GM23338 (cell line): Measurements from ENCODE around the gene MLLT6. TPM values are rescaled to one million over a fixed set of nuclear protein-coding genes. Genes with fewer than 3 reads are reported as not detected.

Source experiments
- ATAC-seq: fragments of 200-7000 bp; cut with Tn5 transposase; 3 replicates; pipeline ENCODE4 v1.9.1; 2020
- DNase-seq: peaks from one replicate; pipeline ENCODE4 v3.0.0-alpha.2; 2015; ENCODE audit warnings: low spot score
- H2AFZ ChIP-seq: fragments of 200-600 bp; sonication (generic); 2 replicates; pipeline ENCODE4 v1.8.0; 2016; ENCODE audit warnings: antibody characterized with exemption, mild to moderate bottlenecking, moderate library complexity
- H3F3A ChIP-seq: fragments of 200-600 bp; sonication (generic); replicated peaks from 2 replicates; pipeline ENCODE4 v1.8.0; 2017; ENCODE audit warnings: antibody characterized with exemption, mixed run types, low read depth
- H3K27ac ChIP-seq: fragments of 200-600 bp; sonication (generic); 2 replicates; pipeline ENCODE4 v1.6.1; 2016; ENCODE audit warnings: low read depth
- H3K27me3 ChIP-seq: fragments of 200-600 bp; sonication (generic); 2 replicates; pipeline ENCODE4 v1.8.0; 2016; ENCODE audit warnings: mild to moderate bottlenecking, mixed run types, moderate library complexity; ENCODE audit not compliant: insufficient read depth
- H3K36me3 ChIP-seq: fragments of 200-600 bp; sonication (generic); 2 replicates; pipeline ENCODE4 v1.8.0; 2016; ENCODE audit warnings: mild to moderate bottlenecking; ENCODE audit not compliant: insufficient read depth
- H3K4me1 ChIP-seq: fragments of 200-600 bp; sonication (generic); 2 replicates; pipeline ENCODE4 v1.8.0; 2016; ENCODE audit warnings: mild to moderate bottlenecking, moderate library complexity; ENCODE audit not compliant: insufficient read depth
- H3K4me2 ChIP-seq: fragments of 200-600 bp; sonication (generic); 2 replicates; pipeline ENCODE4 v1.7.1; 2017; ENCODE audit warnings: mixed run types
- H3K4me3 ChIP-seq: fragments of 200-600 bp; sonication (generic); 2 replicates; pipeline ENCODE4 v1.6.1; 2016; ENCODE audit warnings: mixed run types
- H3K79me2 ChIP-seq: fragments of 200-600 bp; sonication (generic); replicated peaks from 2 replicates; pipeline ENCODE4 v1.8.0; 2017; ENCODE audit warnings: mild to moderate bottlenecking; ENCODE audit not compliant: insufficient read depth
- H3K9me2 ChIP-seq: fragments of 200-600 bp; sonication (generic); 2 replicates; pipeline ENCODE4 v1.8.0; 2017; ENCODE audit not compliant: insufficient read depth
- H4K20me1 ChIP-seq: fragments of 200-600 bp; sonication (generic); replicated peaks from 2 replicates; pipeline ENCODE4 v1.8.0; 2017; ENCODE audit warnings: mild to moderate bottlenecking; ENCODE audit not compliant: insufficient read depth
- H3K27ac Mint-ChIP-seq: 2 replicates; pipeline ENCODE4 v1.8.0; 2020; ENCODE audit warnings: inconsistent platforms, mild to moderate bottlenecking, moderate library complexity, mixed read lengths
- H3K27me3 Mint-ChIP-seq: 3 replicates; pipeline ENCODE4 v1.8.0; 2022; ENCODE audit warnings: low read depth, mild to moderate bottlenecking, moderate library complexity, mixed read lengths, inconsistent platforms; ENCODE audit not compliant: insufficient read depth, poor library complexity
- H3K36me3 Mint-ChIP-seq: 3 replicates; pipeline ENCODE4 v1.8.0; 2021; ENCODE audit warnings: low read depth, mild to moderate bottlenecking, inconsistent platforms, moderate library complexity, mixed read lengths
- H3K4me1 Mint-ChIP-seq: 3 replicates; pipeline ENCODE4 v1.8.0; 2020; ENCODE audit warnings: mild to moderate bottlenecking, inconsistent platforms, mixed read lengths
- H3K4me3 Mint-ChIP-seq: 3 replicates; pipeline ENCODE4 v1.8.0; 2021; ENCODE audit warnings: moderate library complexity, mild to moderate bottlenecking, inconsistent platforms, mixed read lengths
- H3K9me3 Mint-ChIP-seq: 3 replicates; pipeline ENCODE4 v1.8.0; 2020; ENCODE audit warnings: moderate library complexity, mild to moderate bottlenecking, inconsistent platforms, mixed read lengths
- CREB1 ChIP-seq: fragments of 250-450 bp; sonication (Bioruptor Pico); IDR thresholded peaks from 2 replicates; pipeline ENCODE4 v1.5.0; 2020; ENCODE audit warnings: low read depth, mild to moderate bottlenecking, moderate library complexity
- CTCF ChIP-seq, 2 experiments: fragments of 200-600 bp in 1 of 2; sonication (generic) in 1 of 2; conservative IDR thresholded peaks; 2 replicates each; pipeline versions ENCODE4 v1.5.1 to v1.6.1; 2016 to 2017; ENCODE audit warnings: antibody characterized with exemption in 2 of 2, low read depth in 2 of 2, mild to moderate bottlenecking in 2 of 2, moderate library complexity in 1 of 2
- ETS1 ChIP-seq: IDR thresholded peaks from 2 replicates; pipeline ENCODE4 v1.6.1; 2016; ENCODE audit warnings: antibody characterized with exemption
- EZH2 ChIP-seq: fragments of 200-600 bp; sonication (generic); IDR thresholded peaks from one replicate; pipeline ENCODE4 v1.8.0; 2017; ENCODE audit warnings: antibody characterized with exemption, mild to moderate bottlenecking, low read depth; ENCODE audit not compliant: unreplicated experiment
- EZH2phosphoT487 ChIP-seq: fragments of 200-600 bp; sonication (generic); IDR thresholded peaks from one replicate; pipeline ENCODE4 v1.8.1; 2018; ENCODE audit warnings: antibody characterized with exemption; ENCODE audit not compliant: unreplicated experiment
- JUNB ChIP-seq: IDR thresholded peaks from one replicate; pipeline ENCODE4 v1.6.1; 2016; ENCODE audit warnings: antibody characterized with exemption; ENCODE audit not compliant: unreplicated experiment
- NANOG ChIP-seq: IDR thresholded peaks from 2 replicates; pipeline ENCODE4 v1.6.1; 2016; ENCODE audit warnings: antibody characterized with exemption, borderline replicate concordance
- POLR2AphosphoS5 ChIP-seq: IDR thresholded peaks from 2 replicates; pipeline ENCODE4 v1.6.1; 2016; ENCODE audit warnings: antibody characterized with exemption, low read depth
- REST ChIP-seq: IDR thresholded peaks from one replicate; pipeline ENCODE4 v1.6.1; 2018; ENCODE audit warnings: antibody characterized with exemption; ENCODE audit not compliant: unreplicated experiment
- STAT1 ChIP-seq: IDR thresholded peaks from one replicate; pipeline ENCODE4 v1.6.1; 2016; ENCODE audit warnings: antibody characterized with exemption; ENCODE audit not compliant: unreplicated experiment
- ZNF114 ChIP-seq: fragments of 250-450 bp; sonication (Bioruptor Pico); IDR thresholded peaks from 2 replicates; pipeline ENCODE4 v1.5.0; 2020; ENCODE audit warnings: mild to moderate bottlenecking, moderate library complexity
- ZNF331 ChIP-seq: fragments of 250-450 bp; sonication (Bioruptor Pico); IDR thresholded peaks from 2 replicates; pipeline ENCODE4 v1.5.0; 2020; ENCODE audit warnings: low read depth, mild to moderate bottlenecking, moderate library complexity
- polyA plus RNA-seq: library from polyadenylated mRNA; unstranded; fragments of >200 nt; fragmentation: Nextera tagmentation; extraction: Ambion mirVana; gene quantifications from 2 replicates; pipeline ENCODE4 v1.2.1, GENCODE V29; 2016
- total RNA-seq: library from RNA; depleted of rRNA; stranded (reverse); fragments of >200 nt; shearing (Covaris generic); gene quantifications from 2 replicates; pipeline ENCODE4 v1.2.3, GENCODE V29; 2014

The MLLT6 gene
- total and polyA plus RNA-seq, 2 experiments from 2014 or later: 2.6 to 2.8 TPM

GRCh38 chr17:38663125-38663751, 41.8 kb upstream of the MLLT6 start (continued):
- TF ChIP-seq NANOG (no peak), ETS1 (no peak), STAT1 (no peak), CREB1 (0 out of 2 replicates have a peak, but pooled peaks have one; percentile 55), CTCF (conservative IDR thresholded peaks at IDR 0.05; ENCODE audit: low read depth in 2 of 2) (peak; percentile 92 to 99), ZNF331 (CRISPR knock-in tag) (no peak), EZH2 (no peak), POLR2AphosphoS5 (no peak), REST (no peak), ZNF114 (no peak), EZH2phosphoT487 (no peak)

- Histone ChIP-seq H3K4me2 (no peak overlapping the region), H3K27me3 (peaks cover 31% of the 10 kb centered on the region), H2AFZ (no peak overlapping the region), H3K4me1 (peaks cover 8% of the 10 kb centered on the region; the same call in 1 of the 2 replicates), H3K4me3 (no peak overlapping the region), H3K36me3 (no peaks in the 10 kb centered on the region), H3K27ac (no peak overlapping the region), H3K9me2 (no peaks in the 10 kb centered on the region), H4K20me1 (0 out of 2 replicates have a peak, but pooled peaks cover 5% of the 10 kb centered on the region), H3K79me2 (no peaks in the 10 kb centered on the region), H3F3A (peaks cover 8% of the 10 kb centered on the region; the same call in 1 of the 2 replicates)
- ATAC-seq: no peak
- Mint-ChIP-seq H3K36me3 (no peaks in the 10 kb centered on the region), H3K4me1 (peaks cover 30% of the 10 kb centered on the region), H3K27me3 (peaks cover 37% of the 10 kb centered on the region), H3K4me3 (no peak overlapping the region; the same call in 2 of the 3 replicates), H3K27ac (no peak overlapping the region), H3K9me3 (no peaks in the 10 kb centered on the region; the same call in 1 of the 3 replicates)
- no peak for DNase-seq
- TF ChIP-seq EZH2 (no peak), JUNB (no peak), STAT1 (no peak), REST (no peak), ZNF114 (no peak), POLR2AphosphoS5 (no peak)
These were observed 41.0 kb upstream of the MLLT6 start for GRCh38 chr17:38663964-38664644.
